A673 (cell line): ENCODE results near the gene KIF5C. TPM values are rescaled to one million over a fixed set of nuclear protein-coding genes. Genes with fewer than 3 reads are reported as not detected.

ENCODE experiments used
- BruUV-seq: library from RNA; stranded (reverse); fragments of 400-500 nt; replicated peaks from 2 replicates; lab custom pipeline; 2021; lab: Mats Ljungman, UMichigan
- CTCF ChIA-PET: fragments of 300-600 bp; sonication (Branson Sonifier 250); formaldehyde crosslinking; loops from one replicate; lab custom pipeline; 2022; ENCODE audit warnings: antibody characterized with exemption; lab: Charles Lee
- POLR2A ChIA-PET: fragments of 300-600 bp; sonication (Branson Sonifier 250); formaldehyde crosslinking; loops from one replicate; lab custom pipeline; 2022; ENCODE audit warnings: antibody characterized with exemption; ENCODE audit not compliant: low non-redundant PET; lab: Charles Lee
- DNase-seq: peaks from one replicate; pipeline ENCODE4 v3.0.0-alpha.2; 2015; ENCODE audit warnings: low spot score
- H3K27ac ChIP-seq: fragments of 200-600 bp; sonication (generic); 2 replicates; pipeline ENCODE4 v1.5.1; 2016; ENCODE audit warnings: mixed run types, low read depth, mild to moderate bottlenecking, mixed read lengths, antibody characterized with exemption, low read length; ENCODE audit not compliant: poor library complexity, severe bottlenecking
- H3K27me3 ChIP-seq: fragments of 200-600 bp; sonication (generic); replicated peaks from 2 replicates; pipeline ENCODE4 v1.6.1; 2017; ENCODE audit warnings: mixed run types, low read depth, mild to moderate bottlenecking, mixed read lengths, antibody characterized with exemption, low read length; ENCODE audit not compliant: insufficient read depth, poor library complexity
- H3K36me3 ChIP-seq: fragments of 200-600 bp; sonication (generic); 2 replicates; pipeline ENCODE4 v1.6.1; 2016; ENCODE audit warnings: mixed run types, mild to moderate bottlenecking, mixed read lengths, antibody characterized with exemption, low read length; ENCODE audit not compliant: insufficient read depth, poor library complexity, severe bottlenecking
- H3K4me1 ChIP-seq: fragments of 200-600 bp; sonication (generic); 2 replicates; pipeline ENCODE4 v1.6.1; 2017; ENCODE audit warnings: mixed run types, mild to moderate bottlenecking, mixed read lengths, antibody characterized with exemption, low read length; ENCODE audit not compliant: insufficient read depth, poor library complexity, severe bottlenecking
- H3K4me3 ChIP-seq: fragments of 200-600 bp; sonication (generic); 2 replicates; pipeline ENCODE4 v1.5.1; 2016; ENCODE audit warnings: low read depth, mixed run types, mild to moderate bottlenecking, mixed read lengths, low read length; ENCODE audit not compliant: poor library complexity, severe bottlenecking
- H3K9me3 ChIP-seq: fragments of 200-600 bp; sonication (generic); 2 replicates; pipeline ENCODE4 v1.6.1; 2016; ENCODE audit warnings: mixed run types, low read depth, mild to moderate bottlenecking, mixed read lengths, antibody characterized with exemption, low read length; ENCODE audit not compliant: poor library complexity, severe bottlenecking
- CTCF ChIP-seq: fragments of 300-800, 200-600 bp; sonication (generic); conservative IDR thresholded peaks from 2 replicates; pipeline ENCODE4 v1.5.1; 2017; ENCODE audit warnings: low read depth, mild to moderate bottlenecking, antibody characterized with exemption, low read length, moderate library complexity, mixed read lengths
- EZH2 ChIP-seq: fragments of 200-600 bp; sonication (generic); IDR thresholded peaks from 2 replicates; pipeline ENCODE4 v1.6.1; 2017; ENCODE audit warnings: borderline replicate concordance, low read depth, mild to moderate bottlenecking, mixed read lengths, antibody characterized with exemption, low read length; ENCODE audit not compliant: poor library complexity, severe bottlenecking
- intact Hi-C: fragments of 100-400 bp; cut with micrococcal nuclease; formaldehyde crosslinking; loops from one replicate; pipeline ENCODE4 v1.10.0; 2022; ENCODE audit not compliant: unreplicated experiment
- total RNA-seq: library from RNA; stranded (reverse); gene quantifications from 2 replicates; pipeline ENCODE4 v1.2.3, GENCODE V29; 2021

Gene KIF5C
- total RNA-seq, 1 experiment from 2014 or later: 0.58 TPM

DNA sequence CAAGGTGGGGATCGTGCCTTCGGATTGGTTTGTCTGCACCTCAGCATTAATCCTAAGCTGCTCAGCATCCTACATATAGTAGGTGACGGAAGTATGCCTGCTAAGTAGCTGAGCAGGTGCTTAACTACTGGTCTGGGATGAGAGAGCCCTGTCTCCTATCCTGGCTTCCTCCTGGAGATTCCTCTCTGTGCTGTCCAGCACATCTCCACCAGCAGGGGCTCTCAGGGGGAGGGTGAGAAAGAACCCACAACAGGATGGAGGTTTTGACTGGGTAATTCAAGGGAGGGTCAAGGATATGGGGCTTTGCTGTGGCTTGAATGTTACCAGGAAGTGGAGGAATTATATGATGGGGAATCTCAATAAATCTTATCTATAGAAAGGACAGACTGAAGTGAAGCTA lies 45.4 kb upstream of the KIF5C start:
- DNase-seq: no peak
- no peaks in the 10 kb centered on the region for H3K4me1 ChIP-seq
- BruUV-seq: no TSS peak
- intact Hi-C loops: no loop called here
- ChIA-PET POLR2A (no interaction called here), CTCF (no interaction called here)
- no peaks in the 10 kb centered on the region for H3K9me3 ChIP-seq
- H3K27ac ChIP-seq: no peak overlapping the region
- H3K27me3 ChIP-seq: no peaks in the 10 kb centered on the region
- no peak for TF ChIP-seq EZH2
- TF ChIP-seq CTCF: no peak
- H3K4me3 ChIP-seq: no peak overlapping the region
- no peaks in the 10 kb centered on the region for H3K36me3 ChIP-seq

GRCh38 chr2:148832637-148833036 lies 42.4 kb upstream of the KIF5C start:
- ChIA-PET POLR2A (no interaction called here), CTCF (no interaction called here)
- no peaks in the 10 kb centered on the region for H3K36me3 ChIP-seq
- H3K27me3 ChIP-seq: no peaks in the 10 kb centered on the region
- intact Hi-C loops: no loop called here
- H3K4me3 ChIP-seq: no peak overlapping the region
- H3K4me1 ChIP-seq: no peaks in the 10 kb centered on the region
- H3K9me3 ChIP-seq: no peaks in the 10 kb centered on the region
- DNase-seq: no peak
- no peak for TF ChIP-seq CTCF
- TF ChIP-seq EZH2: no peak
- no TSS peak for BruUV-seq
- H3K27ac ChIP-seq: no peak overlapping the region

- Histone ChIP-seq H3K9me3 (no peaks in the 10 kb centered on the region), H3K4me3 (no peak overlapping the region), H3K27me3 (no peaks in the 10 kb centered on the region), H3K27ac (no peak overlapping the region), H3K36me3 (no peaks in the 10 kb centered on the region), H3K4me1 (no peaks in the 10 kb centered on the region)
- TF ChIP-seq CTCF (no peak), EZH2 (no peak)
- no TSS peak for BruUV-seq
- ChIA-PET CTCF (no interaction called here), POLR2A (no interaction called here)
- intact Hi-C loops: no loop called here
- no peak for DNase-seq
Measured at GRCh38 chr2:148842050-148842449, 33.0 kb upstream of the KIF5C start.
